HepG2 (cell line): Measurements from ENCODE around the gene MACROD2. TPM values are rescaled to one million over a fixed set of nuclear protein-coding genes. Genes with fewer than 3 reads are reported as not detected.

Experiments
- ATAC-seq: fragments of 200-7000 bp; cut with Tn5 transposase; 3 replicates; pipeline ENCODE4 v1.9.1; 2020; ENCODE audit warnings: mild to moderate bottlenecking, moderate library complexity
- BruUV-seq: library from RNA; stranded (reverse); fragments of 400-500 nt; replicated peaks from 2 replicates; lab custom pipeline; 2021; lab: Mats Ljungman, UMichigan
- CTCF ChIA-PET: fragments of 300-600 bp; formaldehyde crosslinking; extraction: SDS; loops from one replicate; lab custom pipeline; 2021; ENCODE audit warnings: low total read pairs, inconsistent platforms, low intra/inter-chr PET ratio; lab: Yijun Ruan, JAX
- POLR2A ChIA-PET: fragments of 350-600 bp; sonication (Branson Sonifier 250); formaldehyde crosslinking; loops from one replicate; lab custom pipeline; 2020; ENCODE audit warnings: antibody characterized with exemption, inconsistent platforms; lab: Yijun Ruan, JAX
- DNase-seq: peaks from one replicate; pipeline ENCODE4 v3.0.0-alpha.2; 2015; ENCODE audit warnings: low spot score
- FAIRE-seq: peaks from 3 replicates; lab custom pipeline; 2011; peaks lifted over from hg19 to GRCh38; lab: Jason Lieb, UNC
- H2AFZ ChIP-seq: one replicate; pipeline ENCODE4 v1.6.1; 2011; ENCODE audit warnings: low read length, inconsistent platforms
- H3K27ac ChIP-seq: fragments of 300-600 bp; 3 replicates; pipeline ENCODE4 v1.8.0; 2011; ENCODE audit warnings: mixed run types, mild to moderate bottlenecking, mixed read lengths, low read length, inconsistent platforms; ENCODE audit not compliant: insufficient read depth; ENCODE audit errors: extremely low read length
- H3K27me3 ChIP-seq, 2 experiments: fragments of 200-600 bp in 1 of 2; 2 replicates in 1 of 2; 3 replicates in 1 of 2; pipeline versions ENCODE4 v1.6.0 to v1.8.0; 2011; ENCODE audit warnings: low read length in 2 of 2, mild to moderate bottlenecking in 2 of 2, moderate library complexity in 2 of 2, inconsistent platforms in 1 of 2; ENCODE audit not compliant: insufficient read depth in 2 of 2, control insufficient read depth in 1 of 2
- H3K36me3 ChIP-seq, 2 experiments: fragments of 200-600 bp in 1 of 2; replicated peaks in 1 of 2; 2 replicates in 1 of 2; 3 replicates in 1 of 2; pipeline versions ENCODE4 v1.5.1 to v1.8.0; 2011; ENCODE audit warnings: low read length in 2 of 2, inconsistent platforms in 1 of 2; ENCODE audit not compliant: insufficient read depth in 2 of 2, control insufficient read depth in 1 of 2
- H3K4me1 ChIP-seq: 2 replicates; pipeline ENCODE4 v1.5.1; 2012; ENCODE audit warnings: low read length, inconsistent platforms; ENCODE audit not compliant: insufficient read depth
- H3K4me2 ChIP-seq: 2 replicates; pipeline ENCODE4 v1.6.0; 2011; ENCODE audit warnings: low read depth, low read length, inconsistent platforms
- H3K4me3 ChIP-seq, 3 experiments: fragments of 200-600 bp in 1 of 3; sonication (generic), shearing (Covaris generic) in 1 of 3; replicated peaks in 1 of 3; 2 replicates each; pipeline ENCODE4 v1.5.1; 2011 to 2016; ENCODE audit warnings: low read length in 3 of 3, inconsistent platforms in 2 of 3, low read depth in 2 of 3, mild to moderate bottlenecking in 2 of 3, control low read depth in 1 of 3, mixed read lengths in 1 of 3; ENCODE audit not compliant: insufficient read depth in 1 of 3
- H3K79me2 ChIP-seq: one replicate; pipeline ENCODE4 v1.6.1; 2011; ENCODE audit warnings: low read length, inconsistent platforms; ENCODE audit not compliant: insufficient read depth
- H3K9ac ChIP-seq: 2 replicates; pipeline ENCODE4 v1.6.0; 2011; ENCODE audit warnings: mild to moderate bottlenecking, low read depth, low read length, inconsistent platforms; ENCODE audit not compliant: insufficient read depth
- H3K9me3 ChIP-seq: 2 replicates; pipeline ENCODE4 v1.5.1; 2012; ENCODE audit warnings: mild to moderate bottlenecking, low read length
- H4K20me1 ChIP-seq: 2 replicates; pipeline ENCODE4 v1.6.0; 2011; ENCODE audit warnings: inconsistent platforms, mild to moderate bottlenecking, low read length, moderate library complexity; ENCODE audit not compliant: insufficient read depth
- CREM ChIP-seq, 2 experiments: sonication (generic) in 1 of 2; formaldehyde crosslinking in 1 of 2; IDR thresholded peaks; 2 replicates each; pipeline versions ENCODE4 v1.4.0 to v1.6.1; 2016 to 2020; ENCODE audit warnings: antibody characterized with exemption in 1 of 2, mild to moderate bottlenecking in 1 of 2, missing genetic modification reagents in 1 of 2
- DNMT1 ChIP-seq: sonication (generic); formaldehyde crosslinking; IDR thresholded peaks from 2 replicates; pipeline ENCODE4 v1.5.1; 2020; ENCODE audit warnings: mild to moderate bottlenecking, missing genetic modification reagents
- ESRRA ChIP-seq: sonication (generic); formaldehyde crosslinking; IDR thresholded peaks from 2 replicates; pipeline ENCODE4 v1.5.1; 2020; ENCODE audit warnings: mild to moderate bottlenecking, low read depth, missing genetic modification reagents
- MTF2 ChIP-seq: sonication (generic); formaldehyde crosslinking; IDR thresholded peaks from 2 replicates; pipeline ENCODE4 v1.5.0; 2020; ENCODE audit warnings: missing genetic modification reagents, borderline replicate concordance
- PITX1 ChIP-seq: sonication (generic); formaldehyde crosslinking; IDR thresholded peaks from 2 replicates; pipeline ENCODE4 v1.5.1; 2020; ENCODE audit warnings: mild to moderate bottlenecking, missing genetic modification reagents
- POLR2A ChIP-seq, 2 experiments: IDR thresholded peaks; 2 replicates each; pipeline ENCODE4 v1.6.1; 2011; ENCODE audit warnings: low read depth in 2 of 2, low read length in 2 of 2, mild to moderate bottlenecking in 1 of 2, moderate library complexity in 1 of 2; ENCODE audit not compliant: insufficient read depth in 1 of 2
- ZNF24 ChIP-seq: fragments of 450-650 bp; IDR thresholded peaks from 2 replicates; pipeline ENCODE4 v1.6.1; 2017; ENCODE audit warnings: antibody characterized with exemption, mild to moderate bottlenecking
- WGBS: methylation state at CpG from one replicate; pipeline ENCODE4 v1.1.6; 2017; ENCODE audit warnings: low lambda C conversion rate; 5-methylcytosine and 5-hydroxymethylcytosine counted together
- in situ Hi-C: cut with HindIII; loops from 2 replicates; pipeline ENCODE4 v1.10.0; 2017; ENCODE audit warnings: low pct_unique_long_range_greater_than_20kb; ENCODE audit not compliant: extremely low pct_ligation_motif_present
- intact Hi-C: fragments of 100-400 bp; cut with micrococcal nuclease; formaldehyde crosslinking; loops from one replicate; pipeline ENCODE4 v1.10.0; 2022; ENCODE audit not compliant: unreplicated experiment
- polyA plus RNA-seq, 8 experiments: library from polyadenylated mRNA; depleted of rRNA in 3 of 8; stranded (reverse) in 7 of 8; unstranded in 1 of 8; fragments of >200 nt; fragmentation: Illumina TruSeq in 4 of 8; extraction: Trizol in 4 of 8; gene quantifications; 2 replicates each; pipeline versions ENCODE4 v1.2.1 to v1.2.3, GENCODE V29; 2011 to 2016; ENCODE audit warnings: low read depth in 4 of 8, missing spikeins in 1 of 8, mixed read lengths in 1 of 8; ENCODE audit not compliant: insufficient read depth in 1 of 8
- total RNA-seq, 5 experiments: library from RNA; depleted of rRNA; stranded (reverse); fragments of >200 nt; fragmentation: Illumina TruSeq; extraction: Trizol; gene quantifications; 2 replicates each; pipeline ENCODE4 v1.2.3, GENCODE V29; 2016; ENCODE audit warnings: low read depth in 1 of 5
- TF ChIP-seq, protein P1 (sequence below): sonication (generic); formaldehyde crosslinking; IDR thresholded peaks from 2 replicates; pipeline ENCODE4 v1.4.0; 2020; ENCODE audit warnings: missing genetic modification reagents
- TF ChIP-seq, protein P2 (sequence below): sonication (generic); formaldehyde crosslinking; IDR thresholded peaks from 2 replicates; pipeline ENCODE4 v1.5.1; 2020; ENCODE audit warnings: missing genetic modification reagents, mild to moderate bottlenecking, borderline replicate concordance
- TF ChIP-seq, protein P3 (sequence below): sonication (generic); formaldehyde crosslinking; IDR thresholded peaks from 2 replicates; pipeline ENCODE4 v1.5.0; 2020; ENCODE audit warnings: mild to moderate bottlenecking, missing genetic modification reagents
- TF ChIP-seq, protein P4 (sequence below): sonication (generic); formaldehyde crosslinking; conservative IDR thresholded peaks from 2 replicates; pipeline ENCODE4 v1.8.0; 2022; ENCODE audit warnings: mild to moderate bottlenecking, moderate library complexity, missing genetic modification reagents
- TF ChIP-seq, protein P5 (sequence below): sonication (generic); formaldehyde crosslinking; IDR thresholded peaks from 2 replicates; pipeline ENCODE4 v1.9.0; 2021; ENCODE audit warnings: missing genetic modification reagents, mild to moderate bottlenecking, borderline replicate concordance
- TF ChIP-seq, protein P6 (sequence below): sonication (generic); formaldehyde crosslinking; IDR thresholded peaks from 2 replicates; pipeline ENCODE4 v1.8.1; 2022; ENCODE audit warnings: mild to moderate bottlenecking, missing genetic modification reagents

The MACROD2 gene
- total and polyA plus RNA-seq, 2 of the 13 experiments (the other 11 are each of a cell fraction or from before 2014, with no cell fraction given) = 0.13 to 0.51 TPM

DNA sequence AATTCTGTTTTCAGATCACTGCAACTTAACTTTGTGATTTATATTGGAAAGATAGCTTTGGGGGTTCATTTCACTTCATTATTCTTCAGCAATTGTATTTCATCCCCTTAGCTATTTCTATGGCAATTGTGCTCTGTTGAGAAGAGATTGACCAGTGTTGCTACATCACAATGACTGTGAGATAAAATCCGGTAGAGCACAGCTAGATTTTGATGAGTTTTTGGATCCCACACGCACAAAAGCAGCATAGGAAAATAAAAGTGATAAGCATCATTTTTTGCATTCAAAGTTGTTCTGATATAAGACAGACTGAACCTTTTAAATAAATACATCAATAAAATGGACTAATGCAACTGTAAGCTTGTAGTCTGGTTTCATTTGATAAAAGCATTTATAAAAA is 1843.2 kb downstream of the MACROD2 start:
- ChIA-PET CTCF (no interaction called here), POLR2A (no interaction called here)
- Histone ChIP-seq H3K36me3 (no peaks in the 10 kb centered on the region), H2AFZ (no peak overlapping the region), H3K27ac (no peak overlapping the region), H3K9ac (no peak overlapping the region), H3K27me3 (no peaks in the 10 kb centered on the region), H3K4me3 (no peak overlapping the region), H3K4me2 (no peak overlapping the region)
- DNase-seq (no peak), ATAC-seq (no peak)
- WGBS = 6% methylated on average over 2 of the region's 2 CpGs
- TF ChIP-seq ESRRA (CRISPR knock-in tag) (no peak), MTF2 (CRISPR knock-in tag) (no peak), DNMT1 (CRISPR knock-in tag) (no peak), CREM (IDR thresholded peaks at IDR 0.05) (no peak), CREM (CRISPR knock-in tag; IDR thresholded peaks at IDR 0.05) (no peak), ZNF24 (no peak), PITX1 (no peak), POLR2A (IDR thresholded peaks at IDR 0.05; ENCODE audit: insufficient read depth in 1 of 2, low read depth in 2 of 2, low read length in 2 of 2) (no peak)
- TF ChIP-seq, protein P1, sequence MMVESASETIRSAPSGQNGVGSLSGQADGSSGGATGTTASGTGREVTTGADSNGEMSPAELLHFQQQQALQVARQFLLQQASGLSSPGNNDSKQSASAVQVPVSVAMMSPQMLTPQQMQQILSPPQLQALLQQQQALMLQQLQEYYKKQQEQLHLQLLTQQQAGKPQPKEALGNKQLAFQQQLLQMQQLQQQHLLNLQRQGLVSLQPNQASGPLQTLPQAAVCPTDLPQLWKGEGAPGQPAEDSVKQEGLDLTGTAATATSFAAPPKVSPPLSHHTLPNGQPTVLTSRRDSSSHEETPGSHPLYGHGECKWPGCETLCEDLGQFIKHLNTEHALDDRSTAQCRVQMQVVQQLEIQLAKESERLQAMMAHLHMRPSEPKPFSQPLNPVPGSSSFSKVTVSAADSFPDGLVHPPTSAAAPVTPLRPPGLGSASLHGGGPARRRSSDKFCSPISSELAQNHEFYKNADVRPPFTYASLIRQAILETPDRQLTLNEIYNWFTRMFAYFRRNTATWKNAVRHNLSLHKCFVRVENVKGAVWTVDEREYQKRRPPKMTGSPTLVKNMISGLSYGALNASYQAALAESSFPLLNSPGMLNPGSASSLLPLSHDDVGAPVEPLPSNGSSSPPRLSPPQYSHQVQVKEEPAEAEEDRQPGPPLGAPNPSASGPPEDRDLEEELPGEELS (CRISPR knock-in tag) = no peak
- TF ChIP-seq, protein P2, sequence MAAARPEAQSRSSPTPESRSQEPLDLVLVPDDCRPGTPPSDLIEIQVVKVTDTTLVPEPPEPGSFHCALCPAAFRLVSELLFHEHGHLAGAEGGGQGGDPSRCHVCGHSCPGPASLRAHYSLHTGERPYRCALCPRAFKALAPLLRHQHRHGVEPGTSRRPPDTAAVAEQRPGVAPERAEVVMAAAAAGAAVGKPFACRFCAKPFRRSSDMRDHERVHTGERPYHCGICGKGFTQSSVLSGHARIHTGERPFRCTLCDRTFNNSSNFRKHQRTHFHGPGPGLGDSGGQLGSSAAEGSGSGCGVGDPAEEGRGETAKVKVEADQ (CRISPR knock-in tag) = no peak
- TF ChIP-seq, protein P3, sequence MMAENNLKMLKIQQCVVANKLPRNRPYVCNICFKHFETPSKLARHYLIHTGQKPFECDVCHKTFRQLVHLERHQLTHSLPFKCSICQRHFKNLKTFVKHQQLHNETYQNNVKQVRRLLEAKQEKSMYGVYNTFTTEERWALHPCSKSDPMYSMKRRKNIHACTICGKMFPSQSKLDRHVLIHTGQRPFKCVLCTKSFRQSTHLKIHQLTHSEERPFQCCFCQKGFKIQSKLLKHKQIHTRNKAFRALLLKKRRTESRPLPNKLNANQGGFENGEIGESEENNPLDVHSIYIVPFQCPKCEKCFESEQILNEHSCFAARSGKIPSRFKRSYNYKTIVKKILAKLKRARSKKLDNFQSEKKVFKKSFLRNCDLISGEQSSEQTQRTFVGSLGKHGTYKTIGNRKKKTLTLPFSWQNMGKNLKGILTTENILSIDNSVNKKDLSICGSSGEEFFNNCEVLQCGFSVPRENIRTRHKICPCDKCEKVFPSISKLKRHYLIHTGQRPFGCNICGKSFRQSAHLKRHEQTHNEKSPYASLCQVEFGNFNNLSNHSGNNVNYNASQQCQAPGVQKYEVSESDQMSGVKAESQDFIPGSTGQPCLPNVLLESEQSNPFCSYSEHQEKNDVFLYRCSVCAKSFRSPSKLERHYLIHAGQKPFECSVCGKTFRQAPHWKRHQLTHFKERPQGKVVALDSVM (CRISPR knock-in tag) = no peak
- TF ChIP-seq, protein P4, sequence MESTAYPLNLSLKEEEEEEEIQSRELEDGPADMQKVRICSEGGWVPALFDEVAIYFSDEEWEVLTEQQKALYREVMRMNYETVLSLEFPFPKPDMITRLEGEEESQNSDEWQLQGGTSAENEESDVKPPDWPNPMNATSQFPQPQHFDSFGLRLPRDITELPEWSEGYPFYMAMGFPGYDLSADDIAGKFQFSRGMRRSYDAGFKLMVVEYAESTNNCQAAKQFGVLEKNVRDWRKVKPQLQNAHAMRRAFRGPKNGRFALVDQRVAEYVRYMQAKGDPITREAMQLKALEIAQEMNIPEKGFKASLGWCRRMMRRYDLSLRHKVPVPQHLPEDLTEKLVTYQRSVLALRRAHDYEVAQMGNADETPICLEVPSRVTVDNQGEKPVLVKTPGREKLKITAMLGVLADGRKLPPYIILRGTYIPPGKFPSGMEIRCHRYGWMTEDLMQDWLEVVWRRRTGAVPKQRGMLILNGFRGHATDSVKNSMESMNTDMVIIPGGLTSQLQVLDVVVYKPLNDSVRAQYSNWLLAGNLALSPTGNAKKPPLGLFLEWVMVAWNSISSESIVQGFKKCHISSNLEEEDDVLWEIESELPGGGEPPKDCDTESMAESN (CRISPR knock-in tag) = no peak
- TF ChIP-seq, protein P5, sequence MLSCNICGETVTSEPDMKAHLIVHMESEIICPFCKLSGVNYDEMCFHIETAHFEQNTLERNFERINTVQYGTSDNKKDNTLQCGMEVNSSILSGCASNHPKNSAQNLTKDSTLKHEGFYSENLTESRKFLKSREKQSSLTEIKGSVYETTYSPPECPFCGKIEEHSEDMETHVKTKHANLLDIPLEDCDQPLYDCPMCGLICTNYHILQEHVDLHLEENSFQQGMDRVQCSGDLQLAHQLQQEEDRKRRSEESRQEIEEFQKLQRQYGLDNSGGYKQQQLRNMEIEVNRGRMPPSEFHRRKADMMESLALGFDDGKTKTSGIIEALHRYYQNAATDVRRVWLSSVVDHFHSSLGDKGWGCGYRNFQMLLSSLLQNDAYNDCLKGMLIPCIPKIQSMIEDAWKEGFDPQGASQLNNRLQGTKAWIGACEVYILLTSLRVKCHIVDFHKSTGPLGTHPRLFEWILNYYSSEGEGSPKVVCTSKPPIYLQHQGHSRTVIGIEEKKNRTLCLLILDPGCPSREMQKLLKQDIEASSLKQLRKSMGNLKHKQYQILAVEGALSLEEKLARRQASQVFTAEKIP (CRISPR knock-in tag) = no peak
- TF ChIP-seq, protein P6, sequence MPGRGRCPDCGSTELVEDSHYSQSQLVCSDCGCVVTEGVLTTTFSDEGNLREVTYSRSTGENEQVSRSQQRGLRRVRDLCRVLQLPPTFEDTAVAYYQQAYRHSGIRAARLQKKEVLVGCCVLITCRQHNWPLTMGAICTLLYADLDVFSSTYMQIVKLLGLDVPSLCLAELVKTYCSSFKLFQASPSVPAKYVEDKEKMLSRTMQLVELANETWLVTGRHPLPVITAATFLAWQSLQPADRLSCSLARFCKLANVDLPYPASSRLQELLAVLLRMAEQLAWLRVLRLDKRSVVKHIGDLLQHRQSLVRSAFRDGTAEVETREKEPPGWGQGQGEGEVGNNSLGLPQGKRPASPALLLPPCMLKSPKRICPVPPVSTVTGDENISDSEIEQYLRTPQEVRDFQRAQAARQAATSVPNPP (CRISPR knock-in tag) = no peak
- TF ChIP-seq, all 625 proteins: peak for 0
- no TSS peak for BruUV-seq
- intact Hi-C loops (loop anchor here (10.0 kb wide), 1 partner anchor 636 kb away; no protein-coding TSS in a partner anchor), in situ Hi-C loops (no loop called here)
- FAIRE-seq = no peak
- Histone ChIP-seq H3K79me2 (no peaks in the 10 kb centered on the region), H3K9me3 (peaks cover 80% of the 10 kb centered on the region), H4K20me1 (no peaks in the 10 kb centered on the region), H3K4me1 (no peaks in the 10 kb centered on the region)
